BLaER1 (cell line): ENCODE results near the gene ZFYVE16.
A peak's percentile ranks its signal among the peaks of the same experiment; 100 is the strongest.
"Not testable (repeated sequence)": the region's sequence is repeated elsewhere in the genome, so short reads cannot be mapped to it uniquely, and the experiment has no call there.

Experiments used
- H3K27ac ChIP-seq: shearing (Covaris generic); formaldehyde crosslinking; 2 replicates; pipeline ENCODE4 v1.8.1; 2022
- H3K27me3 ChIP-seq: shearing (Covaris generic); formaldehyde crosslinking; 2 replicates; pipeline ENCODE4 v1.8.1; 2022
- H3K36me3 ChIP-seq: shearing (Covaris generic); formaldehyde crosslinking; 2 replicates; pipeline ENCODE4 v1.8.1; 2022
- H3K4me1 ChIP-seq: shearing (Covaris generic); formaldehyde crosslinking; 2 replicates; pipeline ENCODE4 v1.8.1; 2022
- H3K4me2 ChIP-seq: shearing (Covaris generic); formaldehyde crosslinking; 2 replicates; pipeline ENCODE4 v1.8.1; 2022
- H3K4me3 ChIP-seq: shearing (Covaris generic); formaldehyde crosslinking; 2 replicates; pipeline ENCODE4 v1.8.1; 2022
- H3K9ac ChIP-seq: shearing (Covaris generic); formaldehyde crosslinking; 2 replicates; pipeline ENCODE4 v1.8.1; 2022
- H3K9me3 ChIP-seq: shearing (Covaris generic); formaldehyde crosslinking; 2 replicates; pipeline ENCODE4 v1.8.1; 2022
- H4K20me1 ChIP-seq: shearing (Covaris generic); formaldehyde crosslinking; 2 replicates; pipeline ENCODE4 v1.8.1; 2022
- Cebpa-rat ChIP-seq: shearing (Covaris generic); IDR thresholded peaks from 2 replicates; pipeline ENCODE4 v1.8.1; 2022

ZFYVE16 gene

DNA sequence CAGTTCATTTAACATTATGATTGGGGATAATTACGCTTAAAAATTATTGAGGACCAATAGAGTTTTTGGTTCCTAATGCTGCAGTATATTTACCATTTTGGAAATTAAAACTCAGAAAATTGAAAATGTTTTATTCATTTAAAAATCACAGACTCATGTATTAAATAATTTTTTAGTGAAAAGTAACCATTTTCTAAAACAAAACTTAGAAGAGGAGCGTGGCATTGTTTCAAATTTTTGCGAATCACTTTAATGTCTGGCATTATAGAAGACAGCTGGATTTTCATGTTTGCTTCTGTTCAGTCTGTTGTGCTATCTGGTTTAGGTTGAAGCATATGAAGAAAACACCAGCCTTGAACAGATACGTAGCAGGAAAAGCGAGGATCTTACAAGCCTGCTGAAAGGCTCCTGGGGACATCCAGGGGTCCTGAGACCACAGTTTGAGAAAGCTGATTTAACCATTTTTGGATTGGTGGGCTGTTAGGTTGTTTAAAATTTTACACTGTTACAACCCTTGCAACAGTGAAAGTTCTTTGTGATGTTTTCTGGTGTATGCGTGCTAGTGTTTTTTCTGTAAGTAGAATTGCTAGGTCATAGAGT is 1.6 kb downstream of the ZFYVE16 start:
- peaks cover 12% of the 10 kb centered on the region; the same call in 1 of the 2 replicates for H4K20me1 ChIP-seq
- H3K4me3 ChIP-seq, result peak overlapping the region; percentile 96
- H3K9me3 ChIP-seq, result no peaks in the 10 kb centered on the region
- no peaks in the 10 kb centered on the region for H3K27me3 ChIP-seq
- H3K9ac ChIP-seq, result peak overlapping the region; percentile 38
- H3K36me3 ChIP-seq, result peaks cover 19% of the 10 kb centered on the region
- peak overlapping the region; percentile 83 for H3K4me2 ChIP-seq
- peaks cover 25% of the 10 kb centered on the region for H3K4me1 ChIP-seq
- no peak for TF ChIP-seq Cebpa-rat
- H3K27ac ChIP-seq, result no peak overlapping the region

- no peak for TF ChIP-seq Cebpa-rat
- H3K27ac ChIP-seq, result no peak overlapping the region
- peaks cover 12% of the 10 kb centered on the region; the same call in 1 of the 2 replicates for H4K20me1 ChIP-seq
- peaks cover 22% of the 10 kb centered on the region for H3K4me1 ChIP-seq
- peaks cover 19% of the 10 kb centered on the region for H3K36me3 ChIP-seq
- H3K27me3 ChIP-seq, result no peaks in the 10 kb centered on the region
- H3K4me2 ChIP-seq, result no peak overlapping the region
- no peak overlapping the region for H3K4me3 ChIP-seq
- no peaks in the 10 kb centered on the region for H3K9me3 ChIP-seq
- H3K9ac ChIP-seq, result no peak overlapping the region
Measured at GRCh38 chr5:80411589-80412219, 3.8 kb downstream of the ZFYVE16 start.

DNA sequence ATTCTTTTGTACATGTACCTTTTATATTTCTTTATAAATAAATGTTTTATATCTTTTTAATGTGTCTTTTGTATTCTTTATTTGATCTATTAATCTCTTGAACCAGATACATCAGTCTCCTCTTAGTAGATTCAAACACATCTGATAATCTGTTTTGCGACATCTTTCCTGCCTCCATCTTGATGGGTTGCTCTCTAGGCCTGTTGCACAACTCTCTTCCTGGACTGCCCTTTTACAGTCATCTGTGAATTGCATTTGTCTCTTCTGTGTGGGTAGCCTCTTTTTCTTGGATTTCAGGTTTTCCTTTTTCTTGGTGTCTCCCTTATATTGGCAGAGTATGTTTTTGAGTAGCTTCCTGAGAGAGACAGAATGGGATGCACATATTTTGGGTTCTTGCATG is 6.2 kb downstream of the ZFYVE16 start:
- no peak overlapping the region for H3K4me3 ChIP-seq
- no peak overlapping the region for H3K27ac ChIP-seq
- peaks cover 21% of the 10 kb centered on the region for H3K36me3 ChIP-seq
- no peak overlapping the region for H3K9ac ChIP-seq
- H3K9me3 ChIP-seq, result 0 out of 2 replicates have a peak, but pooled peaks cover 4% of the 10 kb centered on the region
- H3K4me2 ChIP-seq, result no peak overlapping the region
- no peak for TF ChIP-seq Cebpa-rat
- peaks cover 11% of the 10 kb centered on the region for H3K4me1 ChIP-seq
- no peaks in the 10 kb centered on the region for H3K27me3 ChIP-seq
- H4K20me1 ChIP-seq, result peaks cover 5% of the 10 kb centered on the region; the same call in 1 of the 2 replicates

DNA sequence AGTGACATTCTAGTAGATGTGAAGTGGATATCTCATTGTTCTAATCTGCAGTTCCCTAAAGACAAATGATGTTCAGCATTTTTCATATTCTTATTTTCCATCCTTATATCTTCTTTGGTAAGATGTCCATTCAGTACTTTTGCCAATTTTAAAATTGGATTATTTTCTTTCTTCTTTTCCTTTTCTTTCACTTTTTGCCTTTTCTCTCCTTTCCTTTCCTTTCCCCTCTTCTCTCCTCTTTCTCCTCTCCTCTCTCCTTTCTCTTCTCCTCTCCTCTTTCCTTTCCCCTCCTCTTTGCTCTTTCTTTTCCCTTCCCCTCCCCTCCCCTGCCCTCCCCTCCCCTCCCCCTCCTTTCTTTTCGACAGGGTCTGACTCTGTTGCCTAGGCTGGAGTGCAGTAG is 10.1 kb downstream of the ZFYVE16 start:
- peaks cover 33% of the 10 kb centered on the region for H3K9me3 ChIP-seq
- H3K4me2 ChIP-seq, result no peak overlapping the region
- peaks cover 22% of the 10 kb centered on the region for H3K36me3 ChIP-seq
- no peak overlapping the region for H3K27ac ChIP-seq
- H3K4me1 ChIP-seq, result no peaks in the 10 kb centered on the region
- no peak for TF ChIP-seq Cebpa-rat
- no peaks in the 10 kb centered on the region for H4K20me1 ChIP-seq
- no peak overlapping the region for H3K4me3 ChIP-seq
- no peak overlapping the region for H3K9ac ChIP-seq
- H3K27me3 ChIP-seq, result no peaks in the 10 kb centered on the region

- Histone ChIP-seq H3K36me3 (peaks cover 42% of the 10 kb centered on the region), H3K9me3 (peaks cover 81% of the 10 kb centered on the region)
- H3K27ac ChIP-seq, H3K4me1 ChIP-seq, H3K9ac ChIP-seq, H4K20me1 ChIP-seq, H3K27me3 ChIP-seq, H3K4me3 ChIP-seq, H3K4me2 ChIP-seq: not testable (repeated sequence)
Measured at GRCh38 chr5:80424365-80424764, 16.5 kb downstream of the ZFYVE16 start.

- peaks cover 56% of the 10 kb centered on the region for H3K36me3 ChIP-seq
- no peaks in the 10 kb centered on the region for H3K4me1 ChIP-seq
- no peak overlapping the region for H3K27ac ChIP-seq
- H3K9me3 ChIP-seq, result peaks cover 18% of the 10 kb centered on the region; the same call in 1 of the 2 replicates
- no peak overlapping the region for H3K4me2 ChIP-seq
- no peak for TF ChIP-seq Cebpa-rat
- no peak overlapping the region for H3K9ac ChIP-seq
- H4K20me1 ChIP-seq, result no peaks in the 10 kb centered on the region
- no peaks in the 10 kb centered on the region for H3K27me3 ChIP-seq
- no peak overlapping the region for H3K4me3 ChIP-seq
Measured at GRCh38 chr5:80435476-80435875, 27.6 kb downstream of the ZFYVE16 start.

GRCh38 chr5:80437326-80437725 is 29.5 kb downstream of the ZFYVE16 start:
- no peak overlapping the region for H3K4me3 ChIP-seq
- peaks cover 66% of the 10 kb centered on the region for H3K36me3 ChIP-seq
- H4K20me1 ChIP-seq, result no peaks in the 10 kb centered on the region
- no peaks in the 10 kb centered on the region for H3K27me3 ChIP-seq
- no peak for TF ChIP-seq Cebpa-rat
- H3K9me3 ChIP-seq, result peaks cover 18% of the 10 kb centered on the region; the same call in 1 of the 2 replicates
- no peak overlapping the region for H3K27ac ChIP-seq
- no peak overlapping the region for H3K9ac ChIP-seq
- H3K4me1 ChIP-seq, result no peaks in the 10 kb centered on the region
- no peak overlapping the region for H3K4me2 ChIP-seq

- no peak for TF ChIP-seq Cebpa-rat
- Histone ChIP-seq H3K27me3 (no peaks in the 10 kb centered on the region), H4K20me1 (no peaks in the 10 kb centered on the region), H3K4me3 (no peak overlapping the region), H3K9ac (no peak overlapping the region), H3K27ac (no peak overlapping the region), H3K4me1 (no peaks in the 10 kb centered on the region), H3K9me3 (peaks cover 13% of the 10 kb centered on the region; the same call in 1 of the 2 replicates), H3K36me3 (peaks cover 80% of the 10 kb centered on the region), H3K4me2 (no peak overlapping the region)
Measured at GRCh38 chr5:80438739-80439138, 30.9 kb downstream of the ZFYVE16 start.

GRCh38 chr5:80439213-80439612 is 31.3 kb downstream of the ZFYVE16 start:
- no peak for TF ChIP-seq Cebpa-rat
- H3K27me3 ChIP-seq, result no peaks in the 10 kb centered on the region
- H3K9me3 ChIP-seq, result peaks cover 13% of the 10 kb centered on the region; the same call in 1 of the 2 replicates
- H3K9ac ChIP-seq, result no peak overlapping the region
- no peaks in the 10 kb centered on the region for H4K20me1 ChIP-seq
- no peak overlapping the region for H3K4me3 ChIP-seq
- no peaks in the 10 kb centered on the region for H3K4me1 ChIP-seq
- H3K4me2 ChIP-seq, result no peak overlapping the region
- peaks cover 81% of the 10 kb centered on the region for H3K36me3 ChIP-seq
- no peak overlapping the region for H3K27ac ChIP-seq

GRCh38 chr5:80442742-80443141 is 34.9 kb downstream of the ZFYVE16 start:
- Histone ChIP-seq H3K9ac (no peak overlapping the region), H3K36me3 (peaks cover 72% of the 10 kb centered on the region), H4K20me1 (no peaks in the 10 kb centered on the region), H3K4me1 (peaks cover 10% of the 10 kb centered on the region), H3K9me3 (no peaks in the 10 kb centered on the region), H3K27me3 (no peaks in the 10 kb centered on the region), H3K27ac (no peak overlapping the region), H3K4me2 (no peak overlapping the region), H3K4me3 (no peak overlapping the region)
- no peak for TF ChIP-seq Cebpa-rat
